ENCODE measurements around the gene HCFC2.
"Not testable (repeated sequence)": the region's sequence is repeated elsewhere in the genome, so short reads cannot be mapped to it uniquely, and the experiment has no call there.

Gene HCFC2

GRCh38 chr12:104024348-104024747, 40.0 kb upstream of the HCFC2 start:
- no peaks in the 10 kb centered on the region for H3K4me1 ChIP-seq (ENCODE audit: control insufficient read depth, low read length)
- H3K79me2 ChIP-seq (ENCODE audit: control insufficient read depth, low read length), result no peaks in the 10 kb centered on the region
- H3K36me3 ChIP-seq (ENCODE audit: control insufficient read depth, low read length), result no peaks in the 10 kb centered on the region
- no peak overlapping the region for H3K27ac ChIP-seq (ENCODE audit: low read depth, low read length)
- peaks cover 13% of the 10 kb centered on the region for H3K27me3 ChIP-seq (ENCODE audit: control insufficient read depth, low read length)
- TF ChIP-seq EZH2phosphoT487 (IDR thresholded peaks at IDR 0.05; ENCODE audit: borderline replicate concordance, low read length) (no peak), CTCF (IDR thresholded peaks at IDR 0.05; ENCODE audit: low read depth, low read length, poor library complexity, severe bottlenecking) (no peak)
- H4K20me1 ChIP-seq (ENCODE audit: control insufficient read depth, insufficient read depth, low read depth, low read length), result no peaks in the 10 kb centered on the region
- H3K4me3 ChIP-seq (ENCODE audit: low read length), result no peak overlapping the region
- H3K9me2 ChIP-seq (replicated peaks; ENCODE audit: control insufficient read depth, low read length), result no peaks in the 10 kb centered on the region
- H3K4me2 ChIP-seq (ENCODE audit: low read length), result no peak overlapping the region
- H3K9me3 ChIP-seq (ENCODE audit: control insufficient read depth, insufficient read depth, low read length), result no peaks in the 10 kb centered on the region
- H3F3A ChIP-seq (ENCODE audit: control insufficient read depth, insufficient read depth), result no peaks in the 10 kb centered on the region

DNA sequence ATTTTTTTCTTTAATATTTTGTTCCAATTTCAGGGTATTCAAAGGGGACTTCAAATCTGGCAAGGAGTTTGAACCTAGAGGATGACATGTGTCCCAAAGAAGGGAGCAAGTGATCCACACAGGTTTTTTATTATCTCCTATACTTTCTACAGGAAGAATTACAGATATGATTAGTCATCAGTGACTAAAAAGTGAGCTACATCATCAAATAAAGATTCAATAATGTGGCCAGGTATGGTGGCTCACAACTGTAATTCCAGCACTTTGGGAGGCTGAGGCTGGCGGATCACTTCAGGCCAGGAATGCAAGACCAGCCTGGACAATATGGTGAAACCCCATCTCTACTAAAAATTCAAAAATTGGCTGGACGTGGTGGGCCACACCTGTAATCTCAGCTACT, 38.6 kb upstream of the HCFC2 start:
- H4K20me1 ChIP-seq (ENCODE audit: control insufficient read depth, insufficient read depth, low read depth, low read length), result no peaks in the 10 kb centered on the region
- no peak overlapping the region for H3K27ac ChIP-seq (ENCODE audit: low read depth, low read length)
- no peak overlapping the region for H3K4me3 ChIP-seq (ENCODE audit: low read length)
- no peaks in the 10 kb centered on the region for H3K36me3 ChIP-seq (ENCODE audit: control insufficient read depth, low read length)
- no peaks in the 10 kb centered on the region for H3K79me2 ChIP-seq (ENCODE audit: control insufficient read depth, low read length)
- TF ChIP-seq EZH2phosphoT487 (IDR thresholded peaks at IDR 0.05; ENCODE audit: borderline replicate concordance, low read length), result no peak
- TF ChIP-seq CTCF (IDR thresholded peaks at IDR 0.05; ENCODE audit: low read depth, low read length, poor library complexity, severe bottlenecking), result no peak
- H3K9me3 ChIP-seq (ENCODE audit: control insufficient read depth, insufficient read depth, low read length), result no peaks in the 10 kb centered on the region
- H3K9me2 ChIP-seq (replicated peaks; ENCODE audit: control insufficient read depth, low read length), result no peaks in the 10 kb centered on the region
- no peaks in the 10 kb centered on the region for H3K4me1 ChIP-seq (ENCODE audit: control insufficient read depth, low read length)
- H3K4me2 ChIP-seq (ENCODE audit: low read length), result no peak overlapping the region
- no peaks in the 10 kb centered on the region for H3F3A ChIP-seq (ENCODE audit: control insufficient read depth, insufficient read depth)
- H3K27me3 ChIP-seq (ENCODE audit: control insufficient read depth, low read length), result peaks cover 13% of the 10 kb centered on the region

DNA sequence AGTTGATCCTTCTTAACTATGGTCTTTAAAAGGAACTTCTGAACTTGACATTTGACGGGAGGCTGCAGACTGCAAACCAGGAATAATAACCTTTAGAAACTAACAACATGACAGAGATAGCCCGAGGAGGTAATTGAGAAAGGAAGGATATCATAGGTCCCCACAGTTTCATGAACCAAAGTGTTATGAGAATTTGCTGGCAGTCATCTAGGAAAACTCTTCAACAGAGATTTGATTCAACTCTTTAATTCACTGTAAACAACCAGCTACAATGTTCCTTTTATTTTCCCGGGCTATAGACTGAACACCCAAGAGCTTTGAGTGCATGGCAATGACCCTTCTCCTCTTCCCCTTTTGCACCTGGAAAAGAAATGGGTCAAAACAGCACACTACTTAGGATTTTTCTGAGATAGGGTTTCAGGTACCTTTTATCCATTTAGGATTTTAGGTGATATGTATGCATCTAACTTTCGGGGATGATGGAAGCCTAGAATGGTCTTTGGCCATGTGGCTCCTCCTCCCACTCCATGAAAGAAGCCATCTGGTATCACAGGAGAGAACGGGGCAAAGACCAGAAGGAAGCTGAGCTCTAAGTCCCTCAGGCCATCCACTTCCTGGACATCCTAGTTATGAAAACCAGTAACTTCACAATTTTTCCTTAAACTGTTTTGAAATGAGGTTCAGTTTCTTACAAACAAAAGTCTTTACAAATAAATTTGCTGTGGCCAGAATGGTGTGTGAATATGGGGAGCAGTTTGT, 37.3 kb upstream of the HCFC2 start:
- Histone ChIP-seq H4K20me1 (ENCODE audit: control insufficient read depth, insufficient read depth, low read depth, low read length) (no peaks in the 10 kb centered on the region), H3K4me2 (ENCODE audit: low read length) (no peak overlapping the region), H3K79me2 (ENCODE audit: control insufficient read depth, low read length) (no peaks in the 10 kb centered on the region), H3K36me3 (ENCODE audit: control insufficient read depth, low read length) (no peaks in the 10 kb centered on the region), H3K9me3 (ENCODE audit: control insufficient read depth, insufficient read depth, low read length) (no peaks in the 10 kb centered on the region), H3K9me2 (replicated peaks; ENCODE audit: control insufficient read depth, low read length) (no peaks in the 10 kb centered on the region), H3K4me1 (ENCODE audit: control insufficient read depth, low read length) (no peaks in the 10 kb centered on the region), H3F3A (ENCODE audit: control insufficient read depth, insufficient read depth) (no peaks in the 10 kb centered on the region), H3K4me3 (ENCODE audit: low read length) (no peak overlapping the region), H3K27ac (ENCODE audit: low read depth, low read length) (no peak overlapping the region), H3K27me3 (ENCODE audit: control insufficient read depth, low read length) (peaks cover 13% of the 10 kb centered on the region)
- TF ChIP-seq CTCF (IDR thresholded peaks at IDR 0.05; ENCODE audit: low read depth, low read length, poor library complexity, severe bottlenecking) (no peak), EZH2phosphoT487 (IDR thresholded peaks at IDR 0.05; ENCODE audit: borderline replicate concordance, low read length) (no peak)

DNA sequence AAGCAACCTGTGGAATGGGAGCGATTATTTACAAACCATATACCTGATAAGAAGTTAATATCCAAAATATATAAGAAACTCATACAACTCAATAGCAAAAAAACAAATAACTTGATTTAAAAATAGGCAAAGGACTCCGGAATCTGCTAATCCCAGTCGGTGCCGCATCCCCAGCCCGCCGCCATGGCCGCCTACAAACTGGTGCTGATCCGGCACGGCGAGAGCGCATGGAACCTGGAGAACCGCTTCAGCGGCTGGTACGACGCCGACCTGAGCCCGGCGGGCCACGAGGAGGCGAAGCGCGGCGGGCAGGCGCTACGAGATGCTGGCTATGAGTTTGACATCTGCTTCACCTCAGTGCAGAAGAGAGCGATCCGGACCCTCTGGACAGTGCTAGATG, 33.7 kb upstream of the HCFC2 start:
- not testable (repeated sequence) for H3K9me3 ChIP-seq (ENCODE audit: control insufficient read depth, insufficient read depth, low read length); H3F3A ChIP-seq (ENCODE audit: control insufficient read depth, insufficient read depth); H3K4me1 ChIP-seq (ENCODE audit: control insufficient read depth, low read length); H4K20me1 ChIP-seq (ENCODE audit: control insufficient read depth, insufficient read depth, low read depth, low read length); H3K36me3 ChIP-seq (ENCODE audit: control insufficient read depth, low read length); H3K27ac ChIP-seq (ENCODE audit: low read depth, low read length); H3K79me2 ChIP-seq (ENCODE audit: control insufficient read depth, low read length); H3K4me2 ChIP-seq (ENCODE audit: low read length); H3K4me3 ChIP-seq (ENCODE audit: low read length); H3K9me2 ChIP-seq (replicated peaks; ENCODE audit: control insufficient read depth, low read length)
- peaks cover 13% of the 10 kb centered on the region for H3K27me3 ChIP-seq (ENCODE audit: control insufficient read depth, low read length)

GRCh38 chr12:104036143-104036542, 28.2 kb upstream of the HCFC2 start:
- not testable (repeated sequence) for H4K20me1 ChIP-seq (ENCODE audit: control insufficient read depth, insufficient read depth, low read depth, low read length); H3K4me2 ChIP-seq (ENCODE audit: low read length); H3F3A ChIP-seq (ENCODE audit: control insufficient read depth, insufficient read depth); H3K4me1 ChIP-seq (ENCODE audit: control insufficient read depth, low read length); H3K9me3 ChIP-seq (ENCODE audit: control insufficient read depth, insufficient read depth, low read length); H3K36me3 ChIP-seq (ENCODE audit: control insufficient read depth, low read length); H3K79me2 ChIP-seq (ENCODE audit: control insufficient read depth, low read length); H3K4me3 ChIP-seq (ENCODE audit: low read length); H3K9me2 ChIP-seq (replicated peaks; ENCODE audit: control insufficient read depth, low read length); H3K27me3 ChIP-seq (ENCODE audit: control insufficient read depth, low read length); H3K27ac ChIP-seq (ENCODE audit: low read depth, low read length)

DNA sequence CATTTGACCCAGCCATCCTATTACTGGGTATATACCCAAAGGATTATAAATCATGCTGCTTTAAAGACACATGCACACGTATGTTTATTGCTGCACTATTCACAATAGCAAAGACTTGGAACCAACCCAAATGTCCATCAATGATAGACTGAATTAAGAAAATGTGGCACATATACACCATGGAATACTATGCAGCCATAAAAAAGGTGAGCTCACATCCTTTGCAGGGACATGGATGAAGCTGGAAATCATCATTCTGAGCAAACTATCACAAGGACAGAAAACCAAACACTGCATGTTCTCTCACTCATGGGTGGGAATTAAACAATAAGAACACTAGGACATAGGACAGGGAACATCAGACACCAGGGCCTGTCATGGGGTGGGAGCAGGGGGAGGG, 24.6 kb upstream of the HCFC2 start:
- H3K4me2 ChIP-seq (ENCODE audit: low read length); H3K4me3 ChIP-seq (ENCODE audit: low read length); H3K4me1 ChIP-seq (ENCODE audit: control insufficient read depth, low read length): not testable (repeated sequence)

More for the DNA sequence above, 24.6 kb upstream of the HCFC2 start:
- not testable (repeated sequence) for H3F3A ChIP-seq (ENCODE audit: control insufficient read depth, insufficient read depth); H4K20me1 ChIP-seq (ENCODE audit: control insufficient read depth, insufficient read depth, low read depth, low read length); H3K79me2 ChIP-seq (ENCODE audit: control insufficient read depth, low read length); H3K36me3 ChIP-seq (ENCODE audit: control insufficient read depth, low read length); H3K9me3 ChIP-seq (ENCODE audit: control insufficient read depth, insufficient read depth, low read length); H3K9me2 ChIP-seq (replicated peaks; ENCODE audit: control insufficient read depth, low read length); H3K27me3 ChIP-seq (ENCODE audit: control insufficient read depth, low read length); H3K27ac ChIP-seq (ENCODE audit: low read depth, low read length)

All from DOHH2 (cell line).